Right renal pelvis (tissue), 4 donors: ENCODE data around the gene SHISA5. TPM values are rescaled to one million over a fixed set of nuclear protein-coding genes. Genes with fewer than 3 reads are reported as not detected.
"Not testable (repeated sequence)": the region's sequence is repeated elsewhere in the genome, so short reads cannot be mapped to it uniquely, and the experiment has no call there.

Source experiments
- DNase-seq, 4 donors: peaks; one replicate each; pipeline ENCODE4 v3.0.0-alpha.2; 2013; ENCODE audit warnings: low read depth in 4 of 4, low spot score in 3 of 4, missing footprints in 1 of 4
- polyA plus RNA-seq, 4 donors: library from polyadenylated mRNA; unstranded; fragments of 120-200 nt; gene quantifications; one replicate each; pipeline ENCODE4 v1.2.1, GENCODE V29; 2013; ENCODE audit not compliant: insufficient read length in 4 of 4

Gene SHISA5
- polyA plus RNA-seq, 4 donors = 111 to 120 (median 112) TPM

- DNase-seq = no peak
Observed at GRCh38 chr3:48521635-48522034, 17.7 kb upstream of the SHISA5 start.

DNA sequence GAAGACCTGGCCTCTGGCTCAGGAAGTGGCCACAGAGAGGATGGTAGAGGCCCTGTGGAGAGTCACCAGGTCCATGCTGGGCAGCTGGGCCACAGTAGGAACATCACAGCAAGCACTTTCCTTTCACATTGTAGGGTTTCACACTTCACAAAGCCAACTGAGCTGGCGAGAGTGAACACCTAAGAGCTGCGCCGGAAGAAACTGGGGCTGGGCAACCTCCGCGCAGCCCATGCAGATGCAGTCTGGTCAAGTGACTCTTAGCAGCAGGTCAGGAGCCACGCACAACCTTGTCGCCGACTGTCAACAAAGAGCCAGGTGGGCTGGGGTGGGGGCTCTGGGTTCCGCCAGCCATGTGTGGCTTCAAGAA, 15.3 kb upstream of the SHISA5 start:
- DNase-seq = no peak

DNA sequence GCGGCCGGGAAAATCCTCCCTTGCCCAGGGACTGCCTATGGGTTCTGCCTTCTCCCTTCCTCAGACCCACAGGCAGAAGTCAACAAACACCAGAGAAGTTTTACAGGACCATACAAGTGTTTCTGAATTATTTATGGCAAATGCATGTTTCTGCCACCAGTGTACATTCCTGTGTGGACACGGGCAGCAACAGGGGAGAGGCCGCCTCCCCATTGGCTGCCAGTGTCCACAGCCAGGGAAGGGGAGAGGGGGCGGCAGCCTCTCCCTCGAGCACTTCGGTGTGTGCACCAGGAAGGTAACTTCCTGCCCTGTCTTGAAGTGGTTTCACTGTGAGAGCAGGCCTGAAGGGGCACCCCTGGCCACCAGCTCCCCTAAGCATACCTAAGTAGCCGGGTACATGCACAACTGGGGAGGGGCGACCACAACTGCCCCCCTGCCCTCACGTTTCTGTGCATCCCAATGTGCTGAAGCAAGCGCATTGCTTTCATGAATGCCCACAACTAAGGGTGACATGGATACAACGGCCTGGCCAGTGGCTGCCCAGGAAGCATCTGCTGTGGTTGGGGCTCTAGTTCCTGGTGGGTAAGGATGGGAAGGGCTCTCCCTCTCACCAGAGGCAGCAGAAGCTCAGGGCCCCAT, 14.8 kb upstream of the SHISA5 start:
- DNase-seq = no peak

- no peak for DNase-seq
Observed at GRCh38 chr3:48518069-48518468, 14.1 kb upstream of the SHISA5 start.

DNA sequence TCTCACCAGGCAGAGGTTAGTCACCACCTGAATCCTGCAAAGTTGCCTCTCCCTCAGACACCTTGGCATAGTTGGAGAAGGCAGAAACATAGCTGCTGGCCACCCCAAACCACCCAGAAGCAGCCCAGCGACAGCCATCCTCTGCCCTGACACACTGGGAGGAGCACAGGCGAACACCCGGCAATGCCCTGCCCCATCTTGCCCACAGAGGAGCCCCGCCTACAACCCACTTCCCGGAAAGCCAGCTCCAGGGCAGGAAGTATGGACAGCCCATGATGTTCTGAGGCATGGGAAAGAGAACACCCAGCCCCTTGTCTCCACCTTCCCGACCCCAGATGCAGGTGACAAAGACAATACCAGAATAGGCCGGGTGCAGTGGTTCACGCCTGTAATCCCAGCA, 12.6 kb upstream of the SHISA5 start:
- no peak for DNase-seq

GRCh38 chr3:48514431-48515227, 10.7 kb upstream of the SHISA5 start:
- DNase-seq = no peak

DNA sequence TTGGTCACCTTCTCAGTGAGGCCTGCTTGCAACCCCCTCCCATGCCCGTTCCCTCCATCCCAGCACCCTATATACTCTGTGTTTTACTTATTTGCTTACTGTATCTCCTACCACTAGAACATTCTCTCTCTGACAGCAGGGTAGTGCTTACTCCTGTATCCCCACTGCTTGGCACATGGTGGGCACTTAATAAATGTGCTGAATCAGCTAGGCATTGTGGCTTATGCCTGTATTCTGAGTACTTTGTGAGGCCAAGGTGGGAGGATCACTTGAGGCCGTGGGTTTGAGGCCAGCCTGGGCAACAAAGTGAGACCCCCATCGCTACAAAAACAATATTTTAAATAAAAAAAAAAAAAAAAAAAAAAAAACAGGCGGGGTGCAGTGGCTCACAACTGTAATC, 7.6 kb upstream of the SHISA5 start:
- no peak for DNase-seq

GRCh38 chr3:48507256-48508061, 3.5 kb upstream of the SHISA5 start:
- DNase-seq = peak in 2 of 4 donors; percentile 28 to 32

DNA sequence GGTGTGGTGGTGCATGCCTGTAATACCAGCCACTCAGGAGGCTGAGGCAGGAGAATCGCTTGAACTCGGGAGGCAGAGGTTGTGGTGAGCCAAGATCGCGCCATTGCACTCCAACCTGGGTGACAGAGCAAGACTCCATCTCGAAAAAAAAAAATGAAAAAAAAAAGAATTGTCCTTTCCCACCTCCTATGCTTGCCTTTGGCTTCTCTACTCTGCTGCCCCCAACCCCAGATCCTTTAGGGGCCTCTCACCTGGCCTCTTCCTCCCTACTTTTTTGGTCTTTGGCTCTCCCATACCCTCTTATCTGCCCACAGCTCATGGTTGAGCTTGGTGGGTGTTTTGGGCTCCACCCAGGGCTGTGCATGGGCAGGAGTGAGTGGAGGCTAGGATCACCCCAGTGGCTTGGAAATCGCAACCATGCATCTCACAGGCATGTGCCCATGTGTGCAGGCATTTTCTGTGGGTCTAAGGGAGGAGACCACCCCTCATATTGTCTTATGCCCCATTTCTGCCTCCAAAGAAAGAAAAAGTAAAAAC, 2.1 kb upstream of the SHISA5 start:
- DNase-seq = no peak

- DNase-seq = no peak
Observed at GRCh38 chr3:48505146-48505545, 1.2 kb upstream of the SHISA5 start.

DNA sequence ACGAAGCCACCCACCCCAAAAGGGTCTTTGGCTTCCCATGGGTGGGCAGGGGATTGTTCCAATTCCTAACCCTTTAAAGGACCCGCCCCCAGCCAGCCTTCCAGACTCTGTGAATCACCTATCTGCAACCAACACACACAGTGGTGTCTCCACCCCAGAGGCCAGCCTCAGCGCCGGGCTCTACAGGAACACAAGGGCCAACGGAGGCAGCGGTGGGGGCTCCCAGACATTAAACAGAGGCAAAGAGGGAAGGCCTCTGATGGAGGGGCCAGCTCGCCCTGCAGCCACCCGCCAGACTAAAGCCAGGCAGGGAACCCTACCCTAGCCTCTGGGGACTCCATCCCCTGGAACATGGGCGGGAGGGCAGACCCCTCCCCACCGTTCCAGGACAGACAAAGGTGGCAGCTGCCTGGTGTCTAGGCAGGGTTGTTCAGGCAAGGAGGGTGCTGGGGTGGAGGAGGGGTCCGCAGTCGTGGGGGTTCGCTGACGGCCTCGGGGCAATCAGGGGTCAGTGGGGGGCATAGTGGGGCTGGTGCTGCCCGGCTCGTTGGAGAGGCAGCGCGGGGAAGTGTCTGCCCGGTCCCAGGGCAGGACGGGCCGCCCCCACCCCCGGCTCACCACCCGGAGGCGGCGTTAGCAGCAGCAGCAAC, 448 bp downstream of the SHISA5 start:
- no peak for DNase-seq

GRCh38 chr3:48502728-48503168, 1.2 kb downstream of the SHISA5 start:
- DNase-seq = no peak

GRCh38 chr3:48502121-48502520, 1.9 kb downstream of the SHISA5 start:
- DNase-seq = no peak

- no peak for DNase-seq
Observed at GRCh38 chr3:48501196-48501595, 2.8 kb downstream of the SHISA5 start.

GRCh38 chr3:48500656-48501055, 3.3 kb downstream of the SHISA5 start:
- DNase-seq = no peak

DNA sequence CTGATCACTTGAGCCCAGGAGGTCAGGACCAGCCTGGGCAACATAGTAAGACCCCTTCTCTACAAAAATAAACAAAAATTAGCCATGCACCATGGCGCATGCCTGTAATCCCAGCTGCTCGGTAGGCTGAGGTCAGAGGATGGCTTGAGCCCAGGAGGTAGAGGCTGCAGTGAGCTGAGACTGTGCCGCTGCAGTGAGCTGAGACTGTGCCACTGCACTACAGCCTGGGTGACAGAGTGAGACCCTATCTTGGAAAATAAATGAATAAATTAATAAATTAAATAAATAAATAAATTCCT, 10.8 kb downstream of the SHISA5 start:
- DNase-seq = no peak

DNA sequence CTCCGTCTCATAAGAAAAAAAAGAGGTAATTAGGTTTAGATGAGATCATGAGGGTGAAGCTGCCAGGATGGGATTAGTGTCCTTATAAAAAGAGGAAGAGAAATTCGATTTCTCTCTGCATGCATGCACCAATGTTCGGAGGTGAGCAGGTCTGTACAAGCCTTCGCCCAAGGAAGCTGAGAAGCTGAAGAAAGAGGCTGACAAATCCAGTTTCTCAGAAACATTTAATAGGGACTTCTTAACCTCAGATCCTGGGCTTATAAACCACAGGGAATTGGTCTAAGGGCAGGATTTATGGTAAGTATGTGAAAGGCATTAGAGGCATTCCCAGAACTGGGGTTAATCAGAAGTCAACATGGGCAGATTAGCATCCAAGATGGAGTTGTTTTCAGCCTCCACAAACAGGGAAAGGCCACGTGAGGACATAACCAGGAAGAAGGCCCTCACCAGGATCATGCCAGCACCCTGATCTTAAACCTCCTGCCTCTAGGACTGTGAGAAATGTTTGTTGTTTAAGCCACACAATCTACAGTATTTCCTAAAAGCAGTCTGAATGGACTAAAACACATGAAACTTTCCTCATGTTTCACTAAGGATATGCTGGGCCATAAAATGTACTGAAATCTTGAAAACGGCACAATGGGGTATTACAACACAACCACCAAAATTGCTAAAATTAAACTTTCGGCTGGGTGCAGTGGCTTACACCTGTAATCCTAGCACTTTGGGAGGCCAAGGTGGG, 11.3 kb downstream of the SHISA5 start:
- DNase-seq = no peak

GRCh38 chr3:48486952-48487351, 17.0 kb downstream of the SHISA5 start:
- no peak for DNase-seq

GRCh38 chr3:48482822-48483221, 21.2 kb downstream of the SHISA5 start:
- DNase-seq = not testable (repeated sequence)

DNA sequence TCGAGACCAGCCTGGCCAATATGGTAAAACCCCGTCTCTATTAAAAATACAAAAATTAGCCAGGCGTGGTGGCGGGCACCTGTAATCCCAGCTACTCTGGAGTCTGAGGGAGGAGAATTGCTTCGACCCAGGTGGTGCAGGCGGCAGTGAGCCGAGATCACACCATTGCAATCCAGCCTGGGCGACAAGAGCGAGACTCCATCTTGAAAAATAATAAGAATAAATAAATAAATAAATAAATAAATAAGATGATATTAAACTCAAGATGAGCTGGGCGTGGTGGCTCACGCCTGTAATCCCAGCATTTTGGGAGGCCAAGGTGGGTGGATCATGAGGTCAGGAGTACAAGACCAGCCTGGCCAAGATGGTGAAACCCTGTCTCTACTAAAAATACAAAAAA, 23.1 kb downstream of the SHISA5 start:
- not testable (repeated sequence) for DNase-seq
